ENCODE results near the gene NF1. TPM values are rescaled to one million over a fixed set of nuclear protein-coding genes. Genes with fewer than 3 reads are reported as not detected.

The NF1 gene, protein sequence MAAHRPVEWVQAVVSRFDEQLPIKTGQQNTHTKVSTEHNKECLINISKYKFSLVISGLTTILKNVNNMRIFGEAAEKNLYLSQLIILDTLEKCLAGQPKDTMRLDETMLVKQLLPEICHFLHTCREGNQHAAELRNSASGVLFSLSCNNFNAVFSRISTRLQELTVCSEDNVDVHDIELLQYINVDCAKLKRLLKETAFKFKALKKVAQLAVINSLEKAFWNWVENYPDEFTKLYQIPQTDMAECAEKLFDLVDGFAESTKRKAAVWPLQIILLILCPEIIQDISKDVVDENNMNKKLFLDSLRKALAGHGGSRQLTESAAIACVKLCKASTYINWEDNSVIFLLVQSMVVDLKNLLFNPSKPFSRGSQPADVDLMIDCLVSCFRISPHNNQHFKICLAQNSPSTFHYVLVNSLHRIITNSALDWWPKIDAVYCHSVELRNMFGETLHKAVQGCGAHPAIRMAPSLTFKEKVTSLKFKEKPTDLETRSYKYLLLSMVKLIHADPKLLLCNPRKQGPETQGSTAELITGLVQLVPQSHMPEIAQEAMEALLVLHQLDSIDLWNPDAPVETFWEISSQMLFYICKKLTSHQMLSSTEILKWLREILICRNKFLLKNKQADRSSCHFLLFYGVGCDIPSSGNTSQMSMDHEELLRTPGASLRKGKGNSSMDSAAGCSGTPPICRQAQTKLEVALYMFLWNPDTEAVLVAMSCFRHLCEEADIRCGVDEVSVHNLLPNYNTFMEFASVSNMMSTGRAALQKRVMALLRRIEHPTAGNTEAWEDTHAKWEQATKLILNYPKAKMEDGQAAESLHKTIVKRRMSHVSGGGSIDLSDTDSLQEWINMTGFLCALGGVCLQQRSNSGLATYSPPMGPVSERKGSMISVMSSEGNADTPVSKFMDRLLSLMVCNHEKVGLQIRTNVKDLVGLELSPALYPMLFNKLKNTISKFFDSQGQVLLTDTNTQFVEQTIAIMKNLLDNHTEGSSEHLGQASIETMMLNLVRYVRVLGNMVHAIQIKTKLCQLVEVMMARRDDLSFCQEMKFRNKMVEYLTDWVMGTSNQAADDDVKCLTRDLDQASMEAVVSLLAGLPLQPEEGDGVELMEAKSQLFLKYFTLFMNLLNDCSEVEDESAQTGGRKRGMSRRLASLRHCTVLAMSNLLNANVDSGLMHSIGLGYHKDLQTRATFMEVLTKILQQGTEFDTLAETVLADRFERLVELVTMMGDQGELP (N-terminal part only)
- total RNA-seq (2022; extraction: Qiagen RNA extraction; ENCODE audit: low read depth), result 16.3 to 22.3 TPM (median 21.5 TPM) in 5 replicates

GRCh38 chr17:31094600-31095235 lies at the start of gene NF1:
TSS of gene NF1 (plus strand) at chr17:31094977. CDS start at chr17:31095310, 333 bp downstream.

GRCh38 chr17:31297090-31297489 lies 202.3 kb downstream of the NF1 start, which contains the start of gene OMG:
TSS of gene OMG (minus strand) at chr17:31297239. CDS start at chr17:31296331, 908 bp downstream.

DNA sequence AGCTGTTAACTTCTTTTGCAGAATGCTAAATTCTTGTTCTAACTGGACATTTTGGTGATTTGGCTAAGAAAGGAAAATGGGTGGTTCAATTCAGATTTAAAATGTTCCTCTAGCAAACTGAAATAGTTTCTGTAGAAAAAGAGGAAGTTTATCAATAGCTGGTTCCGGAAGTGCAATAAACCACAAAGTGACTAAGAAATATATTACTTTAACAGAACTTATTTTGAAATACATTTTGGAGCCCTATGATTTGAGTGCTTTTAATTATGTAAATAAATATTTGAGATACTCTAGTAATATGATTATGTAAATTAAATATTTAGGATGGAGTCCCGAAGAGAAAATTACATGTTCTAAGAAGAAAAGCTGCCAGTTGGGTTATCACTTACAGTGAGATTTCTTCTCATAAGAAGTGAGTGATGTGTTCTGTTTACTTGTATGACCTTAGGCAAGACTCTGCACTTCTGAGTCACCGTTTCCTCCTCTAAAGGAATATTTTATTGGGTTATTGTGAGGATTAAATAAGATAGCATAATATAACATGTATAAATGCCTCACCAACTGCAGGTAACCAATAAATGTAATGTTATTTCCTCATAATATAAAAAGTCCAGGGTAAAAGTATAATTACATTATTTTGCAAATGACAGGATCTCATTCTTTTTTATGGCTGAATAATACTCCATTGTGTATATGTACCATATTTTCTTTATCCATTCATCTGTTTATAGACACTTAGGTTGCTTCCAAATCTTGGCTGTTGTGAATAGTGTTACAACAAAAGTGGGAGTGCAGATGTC lies 219.4 kb downstream of the NF1 start, which contains the start of gene EVI2B:
Gene EVI2B, minus strand, starts transcription at position 73 of the 800 bp plus-strand sequence. CDS start 8,445 bp downstream, outside the sequence.

DNA sequence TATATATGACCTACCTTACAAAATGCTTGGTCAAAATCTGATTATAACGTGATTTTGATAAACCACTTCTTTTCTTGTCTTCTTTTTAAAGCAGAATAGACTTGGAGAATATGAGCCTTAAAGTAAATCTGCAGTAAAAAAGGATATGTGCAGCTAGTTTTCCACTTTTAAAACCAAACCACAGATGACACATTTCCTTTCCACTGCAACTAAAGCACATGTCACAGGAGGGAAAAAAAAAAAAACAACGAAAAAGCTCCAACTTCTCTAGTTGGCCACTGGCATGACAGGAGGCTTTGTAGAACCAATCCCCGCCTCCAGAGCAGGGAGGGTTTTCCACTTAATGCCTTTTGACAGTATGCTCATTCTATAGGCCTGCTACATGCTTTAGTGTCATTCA lies 226.7 kb downstream of the NF1 start, which contains the start of gene EVI2A:
Gene EVI2A, minus strand, starts transcription at position 142 of the 400 bp plus-strand sequence. CDS start 2,609 bp downstream, outside the sequence.

DNA sequence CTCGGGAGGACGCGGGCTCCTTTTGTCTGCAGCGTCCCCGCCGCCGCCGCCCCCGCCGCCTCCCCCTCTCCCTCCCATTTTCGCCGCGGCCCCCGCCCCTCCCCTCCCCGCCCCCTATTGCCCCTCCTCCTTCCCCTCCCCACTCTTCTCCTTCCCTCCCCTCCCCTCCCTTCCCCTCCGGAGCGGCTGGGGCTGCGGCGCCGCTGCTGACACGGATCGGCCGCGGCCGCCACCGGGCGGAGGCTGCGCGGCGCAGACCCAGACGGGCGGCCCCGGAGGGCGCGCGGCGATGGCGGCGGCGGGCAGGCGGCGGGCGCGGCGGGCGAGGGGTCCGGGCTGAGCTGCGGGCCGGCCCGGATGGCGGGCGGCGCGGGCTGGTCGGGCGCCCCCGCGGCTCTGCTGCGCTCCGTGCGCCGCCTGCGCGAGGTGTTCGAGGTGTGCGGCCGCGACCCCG lies 296.7 kb downstream of the NF1 start, which contains the start of gene RAB11FIP4:
Gene RAB11FIP4, plus strand, starts transcription at position 180 of the 454 bp plus-strand sequence. Its CDS starts 178 bp downstream, at position 358.

Other genes with a start within 250 kb of the NF1 start
- 19.7 to 34.9 TPM (median 20.7 TPM) in 5 replicates for gene TEFM, start 188.7 kb upstream of the NF1 start, total RNA-seq (2022; extraction: Qiagen RNA extraction; ENCODE audit: low read depth)
- gene ADAP2, start 173.0 kb upstream of the NF1 start, total RNA-seq (2022; extraction: Qiagen RNA extraction; ENCODE audit: low read depth), result 2.2 to 3.1 TPM (median 2.8 TPM) in 5 replicates
- 23.6 to 27.2 TPM (median 26.1 TPM) in 5 replicates for gene RNF135, start 123.9 kb upstream of the NF1 start, total RNA-seq (2022; extraction: Qiagen RNA extraction; ENCODE audit: low read depth)
- gene OMG, start 202.3 kb downstream of the NF1 start, total RNA-seq (2022; extraction: Qiagen RNA extraction; ENCODE audit: low read depth), result not detected in 5 replicates
- 0.11 to 0.17 TPM (median 0.14 TPM) in 4 of 5 replicates, not detected in the other for gene EVI2B, start 219.1 kb downstream of the NF1 start, total RNA-seq (2022; extraction: Qiagen RNA extraction; ENCODE audit: low read depth)
- gene EVI2A, start 226.6 kb downstream of the NF1 start, total RNA-seq (2022; extraction: Qiagen RNA extraction; ENCODE audit: low read depth), result not detected in 5 replicates